ENCODE data around the gene KRTAP10-2.

The KRTAP10-2 gene

DNA sequence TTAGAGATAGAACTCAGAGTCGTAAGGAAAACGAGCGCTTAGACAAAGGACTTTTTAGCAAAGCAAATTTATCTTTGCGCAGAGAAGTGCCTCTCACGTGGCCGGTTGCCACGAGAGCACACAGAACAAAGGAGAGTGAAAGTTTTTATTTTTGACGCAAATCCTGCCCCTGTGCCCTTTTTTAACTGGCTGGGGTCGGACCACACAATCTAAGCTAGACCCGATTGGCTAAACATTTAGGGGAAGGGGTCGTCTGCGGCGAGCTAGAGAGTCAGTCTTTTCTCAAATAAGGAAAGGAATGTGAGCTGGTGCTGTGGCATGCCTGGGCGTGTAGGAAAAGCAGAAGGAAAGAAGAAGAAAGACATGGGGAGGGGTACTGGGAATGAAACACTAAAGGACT, 2.4 kb downstream of the KRTAP10-2 start:
- TF ChIP-seq, protein P1, sequence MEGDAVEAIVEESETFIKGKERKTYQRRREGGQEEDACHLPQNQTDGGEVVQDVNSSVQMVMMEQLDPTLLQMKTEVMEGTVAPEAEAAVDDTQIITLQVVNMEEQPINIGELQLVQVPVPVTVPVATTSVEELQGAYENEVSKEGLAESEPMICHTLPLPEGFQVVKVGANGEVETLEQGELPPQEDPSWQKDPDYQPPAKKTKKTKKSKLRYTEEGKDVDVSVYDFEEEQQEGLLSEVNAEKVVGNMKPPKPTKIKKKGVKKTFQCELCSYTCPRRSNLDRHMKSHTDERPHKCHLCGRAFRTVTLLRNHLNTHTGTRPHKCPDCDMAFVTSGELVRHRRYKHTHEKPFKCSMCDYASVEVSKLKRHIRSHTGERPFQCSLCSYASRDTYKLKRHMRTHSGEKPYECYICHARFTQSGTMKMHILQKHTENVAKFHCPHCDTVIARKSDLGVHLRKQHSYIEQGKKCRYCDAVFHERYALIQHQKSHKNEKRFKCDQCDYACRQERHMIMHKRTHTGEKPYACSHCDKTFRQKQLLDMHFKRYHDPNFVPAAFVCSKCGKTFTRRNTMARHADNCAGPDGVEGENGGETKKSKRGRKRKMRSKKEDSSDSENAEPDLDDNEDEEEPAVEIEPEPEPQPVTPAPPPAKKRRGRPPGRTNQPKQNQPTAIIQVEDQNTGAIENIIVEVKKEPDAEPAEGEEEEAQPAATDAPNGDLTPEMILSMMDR (IDR thresholded peaks at IDR 0.05; ENCODE audit: low read depth, low read length, missing control alignments), result no peak
- DNase-seq (ENCODE audit: extremely low read depth, low read depth), result no peak
- no peak overlapping the region for H3K4me3 ChIP-seq (replicated peaks; ENCODE audit: low read depth, low read length)

- H3K4me3 ChIP-seq (replicated peaks; ENCODE audit: low read depth, low read length), result no peak overlapping the region
- TF ChIP-seq, protein P1 (IDR thresholded peaks at IDR 0.05; ENCODE audit: low read depth, low read length, missing control alignments), result no peak
- DNase-seq (ENCODE audit: extremely low read depth, low read depth), result no peak
These were observed 2.9 kb downstream of the KRTAP10-2 start for GRCh38 chr21:44548381-44548780.

DNA sequence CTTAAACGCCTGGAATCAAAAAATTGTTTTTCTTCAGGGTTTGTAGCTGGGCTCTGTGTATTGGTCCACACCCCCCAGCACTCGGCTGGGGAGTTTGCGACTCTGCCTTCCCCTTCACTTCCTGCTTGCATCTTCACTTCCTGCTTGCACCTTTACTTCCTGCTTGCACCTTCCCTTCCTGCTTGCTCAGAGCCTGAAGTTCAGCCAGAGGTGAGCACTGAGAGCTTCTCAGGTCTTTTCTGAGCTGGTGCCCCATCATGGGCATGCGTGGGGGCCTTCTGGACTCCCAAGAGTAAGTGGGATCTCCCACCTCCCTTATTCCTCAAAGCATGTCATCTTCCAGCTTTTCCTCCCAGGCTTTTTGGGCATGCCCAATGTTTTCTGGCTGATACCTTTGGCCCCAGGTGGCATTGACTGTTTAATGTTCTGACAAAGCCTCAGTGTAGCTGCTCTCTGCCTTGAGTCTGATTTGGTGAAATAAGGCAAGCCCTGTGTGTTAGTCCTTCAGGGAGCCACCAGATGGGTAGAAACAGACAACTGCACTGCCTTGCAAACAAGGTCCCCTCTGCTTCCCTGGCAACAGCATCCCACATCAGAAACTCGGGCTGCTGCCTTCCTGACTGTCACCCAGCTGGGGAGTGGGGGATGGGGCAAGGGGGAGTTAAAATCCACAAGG, 3.5 kb downstream of the KRTAP10-2 start:
- no peak overlapping the region for H3K4me3 ChIP-seq (replicated peaks; ENCODE audit: low read depth, low read length)
- TF ChIP-seq, protein P1 (IDR thresholded peaks at IDR 0.05; ENCODE audit: low read depth, low read length, missing control alignments), result no peak
- DNase-seq (ENCODE audit: extremely low read depth, low read depth), result no peak

DNA sequence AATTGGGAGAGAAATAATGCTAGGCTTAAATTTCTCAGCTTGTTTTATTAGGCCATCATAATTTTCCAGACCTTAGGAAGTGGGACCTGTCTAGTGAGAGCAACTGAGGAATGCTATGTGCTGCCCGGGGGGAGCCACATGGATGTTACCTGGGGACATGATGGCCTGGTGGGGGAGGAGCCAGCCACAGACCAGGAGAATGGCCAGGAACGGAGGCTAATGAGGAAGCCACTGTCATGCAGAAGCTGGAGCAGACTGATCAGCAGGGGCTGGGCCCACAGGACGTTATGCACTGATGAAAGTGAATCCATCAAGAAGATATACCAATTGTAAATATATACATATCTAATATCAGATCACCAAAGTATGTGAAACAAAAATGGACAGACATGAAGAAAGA, 6.7 kb downstream of the KRTAP10-2 start:
- TF ChIP-seq, protein P1 (IDR thresholded peaks at IDR 0.05; ENCODE audit: low read depth, low read length, missing control alignments), result no peak
- no peak overlapping the region for H3K4me3 ChIP-seq (replicated peaks; ENCODE audit: low read depth, low read length)
- DNase-seq (ENCODE audit: extremely low read depth, low read depth), result no peak

- no peak for DNase-seq (ENCODE audit: extremely low read depth, low read depth)
- TF ChIP-seq, protein P1 (IDR thresholded peaks at IDR 0.05; ENCODE audit: low read depth, low read length, missing control alignments), result no peak
- H3K4me3 ChIP-seq (replicated peaks; ENCODE audit: low read depth, low read length), result no peak overlapping the region
These were observed 8.6 kb downstream of the KRTAP10-2 start for GRCh38 chr21:44542716-44543115.

DNA sequence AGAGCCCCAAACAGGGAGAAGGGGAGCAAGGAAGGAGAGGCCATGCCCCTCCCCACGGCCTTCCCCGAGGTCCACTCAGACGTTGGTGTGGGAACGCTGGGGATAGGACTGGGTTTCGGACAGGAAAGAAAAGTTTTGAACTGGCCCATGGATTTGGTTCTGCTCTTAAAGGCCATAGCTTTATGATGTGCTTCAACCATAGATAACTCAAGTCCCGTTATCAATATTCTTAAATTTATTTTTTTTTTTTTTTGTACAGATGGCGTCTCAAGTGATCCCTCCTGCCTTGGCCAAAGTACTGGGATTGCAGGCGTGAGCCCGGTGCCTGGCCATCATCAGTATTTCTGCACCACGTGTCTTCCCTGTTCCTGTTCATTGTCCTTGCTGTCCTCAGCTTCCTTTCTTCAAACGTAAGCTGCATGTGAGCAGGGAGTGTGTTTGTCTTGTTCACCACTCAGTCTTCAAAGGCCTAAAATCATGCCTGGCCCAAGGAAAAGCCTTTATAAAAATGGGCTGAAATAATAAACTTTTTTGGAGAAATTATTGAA, 10.5 kb downstream of the KRTAP10-2 start:
- H3K4me3 ChIP-seq (replicated peaks; ENCODE audit: low read depth, low read length), result no peak overlapping the region
- TF ChIP-seq, protein P1 (IDR thresholded peaks at IDR 0.05; ENCODE audit: low read depth, low read length, missing control alignments), result no peak
- no peak for DNase-seq (ENCODE audit: extremely low read depth, low read depth)

All from HFF-Myc (cell line).